CD8-positive, alpha-beta memory T cell (primary cell): ENCODE data around the gene RFWD3. TPM values are rescaled to one million over a fixed set of nuclear protein-coding genes. Genes with fewer than 3 reads are reported as not detected.

Source experiments
- CTCF ChIA-PET: fragments of 350-600 bp; sonication (Branson Sonifier 250); formaldehyde crosslinking; loops from one replicate; lab custom pipeline; 2021; ENCODE audit warnings: antibody characterized with exemption; lab: Charles Lee
- POLR2A ChIA-PET: fragments of 350-600 bp; sonication (Branson Sonifier 250); formaldehyde crosslinking; loops from one replicate; lab custom pipeline; 2021; ENCODE audit warnings: antibody characterized with exemption; lab: Charles Lee
- DNase-seq, 5 donors: peaks; one replicate each; pipeline versions ENCODE4 v3.0.0 to v3.0.0-alpha.2; 2020 to 2022; ENCODE audit warnings: mixed read lengths in 1 of 5
- H3K27ac ChIP-seq: one replicate; pipeline ENCODE4 v1.7.0; 2013; ENCODE audit warnings: low read depth, mild to moderate bottlenecking, low read length, moderate library complexity
- H3K27me3 ChIP-seq: 2 replicates; pipeline ENCODE4 v1.7.0; 2013; ENCODE audit warnings: low read length, mild to moderate bottlenecking; ENCODE audit not compliant: insufficient read depth, poor library complexity, severe bottlenecking
- H3K36me3 ChIP-seq: 2 replicates; pipeline ENCODE4 v1.7.0; 2013; ENCODE audit warnings: mild to moderate bottlenecking, low read length, moderate library complexity; ENCODE audit not compliant: insufficient read depth
- H3K4me1 ChIP-seq: 2 replicates; pipeline ENCODE4 v1.7.0; 2013; ENCODE audit warnings: mild to moderate bottlenecking, low read length, moderate library complexity; ENCODE audit not compliant: insufficient read depth
- H3K4me3 ChIP-seq: 2 replicates; pipeline ENCODE4 v1.7.0; 2013; ENCODE audit warnings: mild to moderate bottlenecking, low read length
- H3K9me3 ChIP-seq: 2 replicates; pipeline ENCODE4 v1.7.0; 2013; ENCODE audit warnings: mild to moderate bottlenecking, low read length
- H3K27ac Mint-ChIP-seq, 8 donors: one replicate each; pipeline ENCODE4 v1.8.0; 2020 to 2021; ENCODE audit warnings: mixed read lengths in 8 of 8, mild to moderate bottlenecking in 6 of 8, inconsistent platforms in 3 of 8, moderate library complexity in 3 of 8
- H3K27me3 Mint-ChIP-seq, 2 donors: one replicate each; pipeline ENCODE4 v1.8.0; 2020 to 2021; ENCODE audit warnings: mixed read lengths in 2 of 2, mild to moderate bottlenecking in 1 of 2, moderate library complexity in 1 of 2
- H3K36me3 Mint-ChIP-seq, 3 donors: one replicate each; pipeline ENCODE4 v1.8.0; 2020 to 2021; ENCODE audit warnings: mixed read lengths in 3 of 3, inconsistent platforms in 1 of 3, mild to moderate bottlenecking in 1 of 3
- H3K4me1 Mint-ChIP-seq, 3 donors: one replicate each; pipeline ENCODE4 v1.8.0; 2020 to 2021; ENCODE audit warnings: mixed read lengths in 3 of 3, inconsistent platforms in 1 of 3, mild to moderate bottlenecking in 1 of 3
- H3K4me3 Mint-ChIP-seq, 7 donors: one replicate each; pipeline ENCODE4 v1.8.0; 2020 to 2021; ENCODE audit warnings: mixed read lengths in 7 of 7, mild to moderate bottlenecking in 6 of 7, moderate library complexity in 4 of 7, inconsistent platforms in 2 of 7
- H3K9me3 Mint-ChIP-seq, 5 donors: one replicate each; pipeline ENCODE4 v1.8.0; 2020 to 2022; ENCODE audit warnings: mixed read lengths in 5 of 5, mild to moderate bottlenecking in 3 of 5, moderate library complexity in 2 of 5, inconsistent platforms in 1 of 5
- polyA plus RNA-seq: library from polyadenylated mRNA; unstranded; fragments of 300-500 nt; fragmentation: Illumina TruSeq; gene quantifications from one replicate; pipeline ENCODE4 v1.2.3, GENCODE V29; 2021
- total RNA-seq, 2 experiments: library from RNA; stranded (reverse); gene quantifications; one replicate each; pipeline ENCODE4 v1.2.3, GENCODE V29; 2021

Gene RFWD3
- total and polyA plus RNA-seq, 3 experiments from 2014 or later = 20.1 to 113 (median 99.5) TPM

DNA sequence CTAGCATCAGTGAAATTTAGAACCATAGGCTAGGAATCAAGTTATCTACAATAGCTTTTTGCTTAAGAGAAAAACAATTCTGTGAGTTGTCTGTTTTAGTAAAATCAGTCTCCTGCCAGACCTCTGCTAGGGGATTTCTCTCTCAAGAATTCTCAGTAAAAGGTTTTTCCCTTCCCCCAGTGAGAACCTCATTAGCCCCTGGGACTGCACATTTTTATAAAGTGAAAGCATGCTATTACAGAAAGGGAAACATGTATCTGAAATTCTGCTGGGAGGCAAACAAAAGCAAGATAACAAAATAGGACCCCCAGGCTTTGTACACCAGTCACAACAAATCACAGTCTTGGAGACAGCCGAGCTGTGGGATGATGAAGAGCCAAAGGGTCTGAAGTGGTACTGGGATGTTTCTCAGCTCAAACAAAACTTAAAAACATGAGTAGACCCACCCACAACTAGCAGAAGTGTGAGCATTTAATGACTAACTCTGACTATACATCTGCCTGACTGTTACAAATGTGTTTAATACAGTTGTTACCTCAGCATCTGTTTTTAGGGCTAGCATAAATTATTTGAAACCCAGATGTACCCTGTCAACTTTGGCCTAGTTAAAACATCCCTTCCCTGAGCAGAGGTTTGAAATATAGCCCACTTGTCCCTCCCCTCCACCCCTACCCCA is 39.8 kb downstream of the RFWD3 start:
- H3K27me3 Mint-ChIP-seq = no peaks in the 10 kb centered on the region
- Histone ChIP-seq H3K9me3 (no peaks in the 10 kb centered on the region), H3K36me3 (peaks cover 64% of the 10 kb centered on the region), H3K4me3 (no peak overlapping the region), H3K4me1 (no peaks in the 10 kb centered on the region), H3K27me3 (no peaks in the 10 kb centered on the region), H3K27ac (no peak overlapping the region)
- H3K4me1 Mint-ChIP-seq = peaks cover 2 to 7% (median 3%) of the 10 kb centered on the region in 3 donors
- peaks cover 4 to 97% (median 19%) of the 10 kb centered on the region in 3 donors for H3K36me3 Mint-ChIP-seq
- no peaks in the 10 kb centered on the region for H3K9me3 Mint-ChIP-seq
- DNase-seq = no peak
- ChIA-PET CTCF (no interaction called here), POLR2A (no interaction called here)
- peak overlapping the region in 5 of 8 donors; percentile 18 to 77 (median 58) for H3K27ac Mint-ChIP-seq
- no peak overlapping the region for H3K4me3 Mint-ChIP-seq

DNA sequence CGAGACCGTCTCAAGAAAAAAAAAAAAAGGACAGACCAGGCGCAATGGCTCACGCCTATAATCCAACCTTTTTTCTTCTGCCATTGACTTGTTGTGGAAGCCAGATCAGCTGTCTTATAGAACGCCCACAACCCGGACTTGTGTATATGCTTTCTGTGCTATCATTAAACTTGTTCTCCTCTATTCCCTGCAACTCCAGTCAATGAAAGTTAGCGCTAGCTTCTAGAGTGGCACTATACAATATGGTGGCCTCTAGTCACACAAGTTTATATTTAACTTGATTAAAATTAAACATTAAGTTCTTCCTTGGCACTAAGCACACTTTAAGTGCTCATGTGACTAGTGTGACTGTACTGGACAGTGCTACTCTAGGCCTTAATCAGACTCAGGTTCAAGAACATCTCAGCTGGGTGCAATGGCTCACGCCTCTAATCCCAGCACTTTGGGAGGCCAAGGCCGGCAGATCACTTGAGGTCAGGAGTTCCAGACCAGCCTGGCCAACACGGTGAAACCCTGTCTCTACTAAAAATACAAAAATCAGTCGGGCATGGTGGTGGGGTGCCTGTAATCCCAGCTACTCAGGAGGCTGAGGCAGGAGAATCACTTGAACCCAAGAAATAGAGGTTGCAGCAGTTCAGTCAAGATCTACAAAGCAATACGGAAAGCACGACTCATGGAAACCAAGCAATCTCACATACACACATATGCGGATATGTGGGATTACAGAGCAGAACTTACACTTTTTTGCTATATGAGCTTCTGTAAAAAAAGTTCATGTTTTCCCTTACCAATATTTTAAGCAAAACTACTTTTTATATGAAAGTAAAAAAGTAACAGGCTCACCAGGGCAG is 41.0 kb downstream of the RFWD3 start:
- no peaks in the 10 kb centered on the region for H3K27me3 ChIP-seq
- H3K9me3 Mint-ChIP-seq = no peaks in the 10 kb centered on the region
- H3K27me3 Mint-ChIP-seq = no peaks in the 10 kb centered on the region
- H3K9me3 ChIP-seq = no peaks in the 10 kb centered on the region
- DNase-seq = no peak
- peak overlapping the region in 3 of 8 donors; percentile 37 to 74 (median 72) for H3K27ac Mint-ChIP-seq
- H3K27ac ChIP-seq = no peak overlapping the region
- CTCF ChIA-PET = interaction anchor here (0.7 to 2.0 kb wide), 2 partner anchors 14 to 19 kb away, joined by 3 to 6 read pairs; partner anchors contain the start of gene GLG1
- H3K36me3 ChIP-seq = peaks cover 54% of the 10 kb centered on the region
- no peak overlapping the region for H3K4me3 ChIP-seq
- H3K4me1 ChIP-seq = no peaks in the 10 kb centered on the region
- H3K36me3 Mint-ChIP-seq = peaks cover 4 to 97% (median 22%) of the 10 kb centered on the region in 3 donors
- no peak overlapping the region for H3K4me3 Mint-ChIP-seq
- peaks cover 2 to 7% (median 7%) of the 10 kb centered on the region in 3 donors for H3K4me1 Mint-ChIP-seq
- POLR2A ChIA-PET = no interaction called here

DNA sequence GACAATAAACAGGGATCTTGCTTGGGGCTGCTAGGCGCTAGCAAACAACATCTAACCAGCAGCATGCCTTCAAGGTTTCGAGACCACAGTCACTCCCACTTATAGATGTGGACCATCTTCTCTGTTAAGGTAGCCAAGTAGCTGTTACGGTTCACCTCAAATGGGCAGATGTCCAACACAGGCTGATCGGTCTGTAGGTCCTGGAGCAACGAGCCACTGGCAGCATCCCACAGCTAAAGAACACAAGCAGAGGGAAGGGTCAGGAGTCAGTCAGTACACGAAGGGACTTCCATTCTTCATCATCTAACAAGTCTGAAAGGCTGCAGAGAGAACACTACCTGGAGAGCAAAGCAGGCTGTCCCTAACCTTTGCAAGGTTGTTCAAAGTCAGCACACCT is 42.8 kb downstream of the RFWD3 start:
- peaks cover 40% of the 10 kb centered on the region for H3K36me3 ChIP-seq
- H3K9me3 Mint-ChIP-seq = no peaks in the 10 kb centered on the region
- H3K4me3 ChIP-seq = no peak overlapping the region
- no peak for DNase-seq
- ChIA-PET CTCF (interaction anchor here (0.9 to 2.9 kb wide), 5 partner anchors 9 to 28 kb away, joined by 3 to 8 read pairs (median 4); partner anchors contain the start of gene GLG1), POLR2A (no interaction called here)
- H3K4me1 Mint-ChIP-seq = peaks cover 2 to 7% (median 7%) of the 10 kb centered on the region in 3 donors
- H3K9me3 ChIP-seq = no peaks in the 10 kb centered on the region
- H3K36me3 Mint-ChIP-seq = peaks cover 0 to 87% (median 16%) of the 10 kb centered on the region in 3 donors
- H3K27me3 Mint-ChIP-seq = no peaks in the 10 kb centered on the region
- H3K27ac Mint-ChIP-seq = no peak overlapping the region
- H3K27me3 ChIP-seq = no peaks in the 10 kb centered on the region
- no peaks in the 10 kb centered on the region for H3K4me1 ChIP-seq
- H3K4me3 Mint-ChIP-seq = no peak overlapping the region
- no peak overlapping the region for H3K27ac ChIP-seq

GRCh38 chr16:74623214-74623838 is 43.4 kb downstream of the RFWD3 start:
- H3K9me3 Mint-ChIP-seq = no peaks in the 10 kb centered on the region
- peak in 2 of 5 donors; percentile 21 to 41 for DNase-seq
- no peak overlapping the region for H3K27ac ChIP-seq
- H3K27ac Mint-ChIP-seq = peak overlapping the region in 3 of 8 donors; percentile 0 to 76 (median 41)
- H3K9me3 ChIP-seq = no peaks in the 10 kb centered on the region
- peaks cover 0 to 83% (median 16%) of the 10 kb centered on the region in 3 donors for H3K36me3 Mint-ChIP-seq
- no peaks in the 10 kb centered on the region for H3K4me1 ChIP-seq
- H3K27me3 Mint-ChIP-seq = no peaks in the 10 kb centered on the region
- peaks cover 35% of the 10 kb centered on the region for H3K36me3 ChIP-seq
- no peak overlapping the region for H3K4me3 Mint-ChIP-seq
- peaks cover 2 to 7% (median 7%) of the 10 kb centered on the region in 3 donors for H3K4me1 Mint-ChIP-seq
- POLR2A ChIA-PET = interaction anchor here (0.7 kb wide), 1 partner anchor 14 kb away, joined by 3 read pairs; no protein-coding TSS in a partner anchor
- no peaks in the 10 kb centered on the region for H3K27me3 ChIP-seq
- H3K4me3 ChIP-seq = no peak overlapping the region
- CTCF ChIA-PET = interaction anchor here (0.8 to 2.9 kb wide), 13 partner anchors 9 to 161 kb away, joined by 3 to 8 read pairs (median 4); partner anchors contain the start of gene GLG1

DNA sequence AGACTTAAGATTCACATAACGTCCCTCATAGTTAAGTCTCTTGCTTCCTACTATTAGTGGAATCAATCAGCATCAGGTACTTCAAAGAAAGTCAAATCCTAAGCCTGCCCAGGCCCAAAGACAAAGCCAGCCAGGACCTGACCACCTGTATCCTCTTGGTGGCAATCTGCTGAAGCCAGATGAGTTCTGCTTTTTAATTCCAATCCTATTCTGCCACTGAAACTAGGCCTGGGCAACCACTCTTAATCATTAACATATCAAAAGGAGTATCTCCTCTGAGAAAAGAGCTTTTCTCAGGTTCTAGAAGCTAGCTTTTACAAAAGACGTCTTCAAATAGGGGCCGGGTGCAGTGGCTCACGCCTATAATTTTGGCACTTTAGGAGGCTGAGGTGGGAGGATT is 44.7 kb downstream of the RFWD3 start:
- H3K4me3 Mint-ChIP-seq = no peak overlapping the region
- no peak overlapping the region for H3K27ac ChIP-seq
- POLR2A ChIA-PET = no interaction called here
- no peak for DNase-seq
- no peaks in the 10 kb centered on the region for H3K9me3 Mint-ChIP-seq
- peaks cover 0 to 76% (median 18%) of the 10 kb centered on the region in 3 donors for H3K36me3 Mint-ChIP-seq
- H3K27me3 Mint-ChIP-seq = no peaks in the 10 kb centered on the region
- CTCF ChIA-PET = interaction anchor here (0.8 to 2.9 kb wide), 5 partner anchors 8 to 141 kb away, joined by 3 to 8 read pairs (median 4); partner anchors contain the start of gene GLG1
- no peak overlapping the region for H3K27ac Mint-ChIP-seq
- peaks cover 2 to 11% (median 3%) of the 10 kb centered on the region in 3 donors for H3K4me1 Mint-ChIP-seq
- no peaks in the 10 kb centered on the region for H3K9me3 ChIP-seq
- no peak overlapping the region for H3K4me3 ChIP-seq
- H3K4me1 ChIP-seq = no peaks in the 10 kb centered on the region
- H3K36me3 ChIP-seq = peaks cover 25% of the 10 kb centered on the region
- no peaks in the 10 kb centered on the region for H3K27me3 ChIP-seq

GRCh38 chr16:74617206-74617788 is 49.4 kb downstream of the RFWD3 start:
- DNase-seq = no peak
- Mint-ChIP-seq H3K27ac (peak overlapping the region in 3 of 8 donors; percentile 30 to 66 (median 45)), H3K27me3 (no peaks in the 10 kb centered on the region), H3K9me3 (no peaks in the 10 kb centered on the region), H3K4me3 (no peak overlapping the region), H3K4me1 (peaks cover 0 to 9% (median 0%) of the 10 kb centered on the region in 3 donors), H3K36me3 (peaks cover 0 to 39% (median 6%) of the 10 kb centered on the region in 3 donors)
- Histone ChIP-seq H3K9me3 (no peaks in the 10 kb centered on the region), H3K4me1 (no peaks in the 10 kb centered on the region), H3K27me3 (no peaks in the 10 kb centered on the region), H3K27ac (no peak overlapping the region), H3K36me3 (peaks cover 6% of the 10 kb centered on the region), H3K4me3 (no peak overlapping the region)
- POLR2A ChIA-PET = no interaction called here
- CTCF ChIA-PET = interaction anchor here (0.8 kb wide), 1 partner anchor 129 kb away, joined by 3 read pairs; no protein-coding TSS in a partner anchor

- peaks cover 0 to 8% (median 1%) of the 10 kb centered on the region in 3 donors for H3K36me3 Mint-ChIP-seq
- H3K9me3 Mint-ChIP-seq = no peaks in the 10 kb centered on the region
- DNase-seq = no peak
- peak overlapping the region in 2 of 7 donors; percentile 44 to 55 for H3K4me3 Mint-ChIP-seq
- Histone ChIP-seq H3K36me3 (no peaks in the 10 kb centered on the region), H3K4me3 (no peak overlapping the region), H3K27ac (no peak overlapping the region), H3K4me1 (peaks cover 26% of the 10 kb centered on the region), H3K27me3 (no peaks in the 10 kb centered on the region), H3K9me3 (no peaks in the 10 kb centered on the region)
- ChIA-PET CTCF (interaction anchor here (1.1 to 1.3 kb wide), 2 partner anchors 9 to 13 kb away, joined by 3 read pairs; no protein-coding TSS in a partner anchor), POLR2A (no interaction called here)
- H3K4me1 Mint-ChIP-seq = peaks cover 16 to 23% (median 23%) of the 10 kb centered on the region in 3 donors
- no peaks in the 10 kb centered on the region for H3K27me3 Mint-ChIP-seq
- H3K27ac Mint-ChIP-seq = peak overlapping the region in 1 of 8 donors; percentile 47
These were observed 55.0 kb downstream of the RFWD3 start for GRCh38 chr16:74611721-74612120.
